PFSK-1 (cell line): ENCODE results near the gene SMIM23.

Experiments used
- FOXP2 ChIP-seq: optimal IDR thresholded peaks from 2 replicates; pipeline ENCODE3; 2011; ENCODE audit warnings: borderline replicate concordance, control low read depth, inconsistent platforms; ENCODE audit not compliant: insufficient read depth; ENCODE audit errors: extremely low read length, extremely low read depth
- POLR2AphosphoS5 ChIP-seq: IDR thresholded peaks from 2 replicates; pipeline ENCODE4 v1.6.1; 2012; ENCODE audit warnings: low read depth, mild to moderate bottlenecking, control low read depth, low read length, moderate library complexity
- REST ChIP-seq, 2 experiments: IDR thresholded peaks; 2 replicates each; pipeline versions ENCODE4 v1.6.1 to v1.8.0; 2011 to 2012; ENCODE audit warnings: low read depth in 2 of 2, low read length in 2 of 2, control low read depth in 1 of 2, inconsistent platforms in 1 of 2, mild to moderate bottlenecking in 1 of 2, moderate library complexity in 1 of 2; ENCODE audit not compliant: insufficient read depth in 1 of 2
- SIN3A ChIP-seq: IDR thresholded peaks from 2 replicates; pipeline ENCODE4 v1.6.1; 2012; ENCODE audit warnings: mild to moderate bottlenecking, low read length, moderate library complexity, borderline replicate concordance; ENCODE audit not compliant: insufficient read depth
- TAF1 ChIP-seq: IDR thresholded peaks from 2 replicates; pipeline ENCODE4 v1.6.1; 2012; ENCODE audit warnings: low read length, control low read depth, borderline replicate concordance; ENCODE audit not compliant: insufficient read depth

GRCh38 chr5:171837522-171837921 lies 51.9 kb downstream of the SMIM23 start:
- TF ChIP-seq POLR2AphosphoS5 (no peak), TAF1 (no peak), SIN3A (no peak), REST (IDR thresholded peaks at IDR 0.05; ENCODE audit: insufficient read depth in 1 of 2, low read depth in 2 of 2, low read length in 2 of 2) (no peak), FOXP2 (no peak)
